GM21526 (cell line): ENCODE measurements around the gene REN.

Experiments
- ATAC-seq: cut with Tn5 transposase; IDR thresholded peaks from one replicate; pipeline ENCODE4 v1.9.1; 2021; ENCODE audit warnings: moderate library complexity; ENCODE audit not compliant: unreplicated experiment, low FRiP score

The REN gene

GRCh38 chr1:204166219-204166618 lies at the start of gene REN:
TSS of gene REN (minus strand) at chr1:204166337. CDS start at chr1:204166293, 44 bp downstream.
- ATAC-seq = no peak

- ATAC-seq = no peak
Observed at GRCh38 chr1:204213668-204214662, 47.8 kb upstream of the REN start, which contains the start of gene GOLT1A. TSS of gene GOLT1A (minus strand) at chr1:204213988. CDS start at chr1:204213906, 82 bp downstream.

GRCh38 chr1:204212715-204213114 lies 46.6 kb upstream of the REN start:
- no peak for ATAC-seq

GRCh38 chr1:204211046-204211445 lies 44.9 kb upstream of the REN start:
- ATAC-seq = no peak

- no peak for ATAC-seq
Observed at GRCh38 chr1:204207136-204207616, 41.0 kb upstream of the REN start.

GRCh38 chr1:204206121-204206520 lies 40.0 kb upstream of the REN start:
- ATAC-seq = no peak

GRCh38 chr1:204205486-204205885 lies 39.3 kb upstream of the REN start:
- no peak for ATAC-seq

GRCh38 chr1:204204944-204205343 lies 38.8 kb upstream of the REN start:
- no peak for ATAC-seq

- no peak for ATAC-seq
Observed at GRCh38 chr1:204203206-204203767, 37.1 kb upstream of the REN start.

GRCh38 chr1:204202481-204202880 lies 36.3 kb upstream of the REN start:
- no peak for ATAC-seq

GRCh38 chr1:204201348-204202040 lies 35.4 kb upstream of the REN start:
- ATAC-seq = no peak

GRCh38 chr1:204199579-204199978 lies 33.4 kb upstream of the REN start:
- no peak for ATAC-seq

GRCh38 chr1:204198348-204199340 lies 32.5 kb upstream of the REN start:
- ATAC-seq = no peak

- no peak for ATAC-seq
Observed at GRCh38 chr1:204197068-204197467, 30.9 kb upstream of the REN start.

GRCh38 chr1:204196068-204196795 lies 30.1 kb upstream of the REN start, which contains the start of gene KISS1:
TSS of gene KISS1 (minus strand) at chr1:204196491. CDS start at chr1:204192876, 3,615 bp downstream.
- ATAC-seq = no peak

GRCh38 chr1:204194771-204195170 lies 28.6 kb upstream of the REN start:
- no peak for ATAC-seq

GRCh38 chr1:204194080-204194479 lies 27.9 kb upstream of the REN start:
- no peak for ATAC-seq

- ATAC-seq = no peak
Observed at GRCh38 chr1:204192589-204193352, 26.6 kb upstream of the REN start.
